SKM-1 (cell line): ENCODE measurements around the gene RPS15.
"Not testable (repeated sequence)": the region's sequence is repeated elsewhere in the genome, so short reads cannot be mapped to it uniquely, and the experiment has no call there.

Experiments used
- DNase-seq: peaks from one replicate; lab custom pipeline; 2025; ENCODE audit not compliant: unreplicated experiment; lab: John Stamatoyannopoulos, UW

The RPS15 gene

DNA sequence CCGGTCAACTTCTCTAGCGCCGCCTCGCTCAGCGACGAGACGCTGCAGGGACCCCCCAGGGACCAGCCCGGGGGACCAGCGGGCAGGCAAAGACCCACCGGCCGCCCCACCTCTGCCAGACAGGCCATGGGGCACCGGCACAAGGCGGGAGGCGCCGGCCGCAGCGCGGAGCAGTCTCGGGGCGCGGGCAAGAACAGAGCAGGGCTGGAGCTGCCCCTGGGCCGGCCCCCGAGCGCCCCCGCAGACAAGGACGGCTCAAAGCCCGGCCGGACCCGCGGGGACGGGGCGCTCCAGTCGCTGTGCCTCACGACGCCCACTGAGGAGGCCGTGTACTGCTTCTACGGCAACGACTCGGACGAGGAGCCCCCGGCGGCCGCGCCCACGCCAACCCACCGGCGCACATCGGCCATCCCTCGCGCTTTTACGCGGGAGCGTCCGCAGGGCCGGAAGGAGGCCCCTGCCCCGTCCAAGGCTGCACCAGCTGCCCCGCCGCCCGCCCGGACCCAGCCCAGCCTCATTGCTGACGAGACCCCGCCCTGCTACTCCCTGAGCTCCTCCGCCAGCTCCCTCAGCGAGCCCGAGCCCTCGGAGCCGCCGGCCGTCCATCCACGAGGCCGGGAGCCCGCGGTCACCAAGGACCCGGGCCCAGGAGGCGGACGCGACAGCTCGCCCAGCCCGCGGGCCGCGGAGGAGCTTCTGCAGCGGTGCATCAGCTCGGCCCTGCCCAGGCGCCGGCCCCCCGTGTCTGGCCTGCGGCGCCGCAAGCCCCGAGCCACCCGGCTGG is 29.5 kb downstream of the RPS15 start:
- DNase-seq, result no peak

DNA sequence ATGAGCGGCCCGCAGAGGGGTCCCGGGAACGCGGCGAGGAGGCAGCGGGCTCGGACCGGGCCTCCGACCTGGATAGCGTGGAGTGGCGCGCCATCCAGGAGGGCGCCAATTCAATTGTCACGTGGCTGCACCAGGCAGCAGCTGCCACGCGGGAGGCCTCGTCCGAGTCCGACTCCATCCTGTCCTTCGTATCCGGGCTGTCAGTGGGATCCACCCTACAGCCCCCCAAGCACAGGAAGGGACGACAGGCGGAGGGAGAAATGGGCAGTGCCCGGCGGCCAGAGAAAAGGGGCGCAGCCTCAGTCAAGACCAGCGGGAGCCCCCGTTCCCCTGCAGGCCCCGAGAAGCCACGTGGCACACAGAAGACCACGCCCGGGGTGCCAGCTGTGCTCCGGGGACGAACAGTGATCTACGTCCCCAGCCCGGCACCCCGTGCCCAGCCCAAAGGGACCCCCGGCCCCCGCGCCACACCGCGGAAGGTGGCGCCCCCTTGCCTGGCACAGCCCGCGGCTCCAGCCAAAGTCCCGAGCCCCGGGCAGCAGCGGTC is 30.2 kb downstream of the RPS15 start:
- no peak for DNase-seq

GRCh38 chr19:1468821-1469254 is 30.6 kb downstream of the RPS15 start:
- no peak for DNase-seq

DNA sequence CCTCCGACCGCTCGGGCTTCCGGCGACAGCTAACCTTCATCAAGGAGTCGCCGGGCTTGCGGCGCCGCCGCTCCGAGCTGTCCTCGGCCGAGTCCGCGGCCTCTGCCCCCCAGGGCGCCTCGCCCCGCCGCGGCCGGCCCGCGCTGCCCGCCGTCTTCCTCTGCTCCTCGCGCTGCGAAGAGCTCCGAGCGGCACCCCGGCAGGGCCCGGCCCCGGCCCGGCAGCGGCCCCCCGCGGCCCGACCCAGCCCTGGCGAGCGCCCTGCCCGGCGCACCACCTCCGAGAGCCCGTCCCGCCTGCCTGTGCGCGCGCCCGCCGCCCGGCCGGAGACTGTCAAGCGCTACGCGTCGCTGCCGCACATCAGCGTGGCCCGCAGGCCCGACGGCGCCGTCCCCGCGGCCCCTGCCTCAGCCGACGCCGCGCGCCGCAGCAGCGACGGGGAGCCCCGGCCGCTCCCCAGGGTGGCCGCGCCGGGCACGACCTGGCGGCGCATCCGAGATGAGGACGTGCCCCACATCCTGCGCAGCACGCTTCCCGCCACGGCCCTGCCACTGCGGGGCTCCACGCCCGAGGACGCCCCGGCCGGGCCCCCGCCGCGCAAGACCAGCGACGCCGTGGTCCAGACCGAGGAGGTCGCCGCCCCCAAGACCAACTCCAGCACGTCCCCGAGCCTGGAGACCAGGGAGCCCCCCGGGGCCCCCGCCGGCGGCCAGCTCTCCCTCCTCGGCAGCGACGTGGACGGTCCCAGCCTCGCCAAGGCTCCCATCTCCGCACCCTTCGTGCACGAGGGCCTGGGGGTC is 31.3 kb downstream of the RPS15 start:
- DNase-seq, result no peak

- DNase-seq, result no peak
Measured at GRCh38 chr19:1470055-1470304, 31.8 kb downstream of the RPS15 start.

DNA sequence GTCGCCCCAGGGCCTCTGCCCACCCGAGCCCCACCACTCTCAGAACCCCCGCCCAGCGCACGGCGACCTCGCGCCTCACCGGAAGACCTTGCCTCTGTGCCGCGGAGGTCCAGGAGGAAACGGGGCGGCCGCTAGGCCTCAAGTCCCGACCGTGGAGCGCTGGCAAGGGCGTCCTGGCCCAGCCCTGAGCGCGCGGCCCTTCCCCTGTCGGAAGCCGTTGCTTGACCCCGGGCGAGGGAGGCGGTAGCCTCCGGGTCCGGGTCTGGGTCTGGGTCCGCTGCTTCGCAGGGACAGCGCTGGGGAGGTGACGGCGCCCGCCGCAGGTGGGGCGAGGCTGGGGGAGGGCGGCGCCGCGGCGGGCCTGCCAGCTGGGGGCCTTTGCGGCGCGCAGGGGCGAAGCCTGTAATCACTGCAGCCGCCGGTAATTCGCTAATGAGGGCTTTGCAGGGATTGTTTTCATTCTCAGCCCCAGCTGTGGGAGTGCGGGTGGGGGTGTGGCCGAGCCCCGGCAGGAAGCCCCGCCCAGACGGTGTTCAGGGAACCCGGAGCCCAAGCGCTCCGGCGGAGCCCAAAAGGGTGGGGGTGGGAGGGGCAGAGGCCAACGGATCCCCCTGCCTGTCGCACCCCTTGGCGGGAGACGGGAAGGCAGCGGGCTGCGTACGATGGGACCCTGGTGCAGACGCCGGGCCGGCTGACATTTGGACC is 32.3 kb downstream of the RPS15 start:
- DNase-seq, result no peak

- no peak for DNase-seq
Measured at GRCh38 chr19:1471010-1471514, 32.9 kb downstream of the RPS15 start.

DNA sequence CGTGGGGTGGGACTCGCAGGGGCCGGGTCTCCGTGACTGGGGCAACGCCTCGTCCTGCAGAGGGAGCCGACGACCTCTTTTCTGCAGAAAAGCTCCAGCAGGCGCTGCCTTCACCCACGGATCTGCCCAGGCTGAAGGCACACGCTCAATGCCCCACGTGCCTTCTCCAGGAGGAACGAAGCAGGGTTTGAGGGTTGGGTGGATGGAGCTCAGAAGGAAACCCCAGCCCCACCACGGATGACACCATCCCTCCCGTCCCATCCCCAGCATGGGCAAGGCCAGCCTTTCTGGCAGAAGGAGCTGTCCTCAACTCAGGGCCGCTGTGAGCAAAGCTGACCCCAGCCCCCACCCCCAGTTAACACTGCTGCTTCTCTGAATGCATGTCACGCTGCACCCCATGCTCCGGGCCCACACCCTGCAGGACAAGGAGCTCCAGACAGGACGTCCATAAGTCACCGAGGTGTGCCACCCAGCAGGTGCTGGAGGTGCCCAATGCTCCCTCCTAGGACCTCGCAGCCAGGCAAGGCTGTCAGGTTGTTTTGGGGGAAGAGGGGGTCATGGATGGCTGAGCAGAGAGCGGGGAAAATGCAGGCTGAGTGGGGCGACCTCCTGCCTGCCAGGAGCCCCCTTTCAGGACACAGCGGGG is 33.4 kb downstream of the RPS15 start:
- DNase-seq, result no peak

- DNase-seq, result no peak
Measured at GRCh38 chr19:1472231-1473084, 34.3 kb downstream of the RPS15 start.

DNA sequence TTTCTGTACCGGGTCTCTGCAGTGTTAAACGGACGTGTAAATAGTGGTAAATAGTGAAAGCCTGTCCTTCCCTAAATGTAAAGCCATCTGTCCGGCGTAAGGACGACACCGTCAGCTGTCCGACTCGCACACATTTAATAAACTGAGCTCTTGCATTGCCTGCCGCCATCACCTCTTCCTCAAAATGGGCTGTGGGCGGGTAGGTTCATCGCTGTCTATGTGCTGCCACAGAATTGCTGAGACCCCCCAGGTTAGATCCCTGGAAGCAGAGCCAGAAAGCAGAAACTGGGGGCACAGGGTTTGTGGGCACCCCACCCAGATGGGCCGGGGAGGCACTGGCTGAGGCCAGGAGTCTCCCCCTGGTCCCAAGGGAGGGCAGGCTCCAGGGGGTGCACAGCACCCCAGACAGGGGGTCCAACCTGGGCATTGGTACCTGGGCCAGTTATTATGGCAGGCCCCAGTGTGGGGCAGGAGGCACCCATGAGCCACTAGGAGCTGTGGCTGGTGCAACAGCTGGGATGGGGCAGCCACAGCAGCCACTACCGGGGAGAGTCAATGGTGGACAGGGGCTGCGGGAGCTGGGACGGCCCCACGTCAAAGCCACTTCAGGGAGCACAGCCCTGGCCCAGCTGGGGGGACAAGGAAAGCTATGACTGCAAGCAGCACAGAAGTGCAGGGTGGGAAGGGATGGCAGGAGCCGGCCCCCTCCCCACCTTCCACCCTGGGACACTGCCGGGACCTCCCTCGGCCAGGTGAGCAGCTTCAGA is 35.1 kb downstream of the RPS15 start:
- no peak for DNase-seq

DNA sequence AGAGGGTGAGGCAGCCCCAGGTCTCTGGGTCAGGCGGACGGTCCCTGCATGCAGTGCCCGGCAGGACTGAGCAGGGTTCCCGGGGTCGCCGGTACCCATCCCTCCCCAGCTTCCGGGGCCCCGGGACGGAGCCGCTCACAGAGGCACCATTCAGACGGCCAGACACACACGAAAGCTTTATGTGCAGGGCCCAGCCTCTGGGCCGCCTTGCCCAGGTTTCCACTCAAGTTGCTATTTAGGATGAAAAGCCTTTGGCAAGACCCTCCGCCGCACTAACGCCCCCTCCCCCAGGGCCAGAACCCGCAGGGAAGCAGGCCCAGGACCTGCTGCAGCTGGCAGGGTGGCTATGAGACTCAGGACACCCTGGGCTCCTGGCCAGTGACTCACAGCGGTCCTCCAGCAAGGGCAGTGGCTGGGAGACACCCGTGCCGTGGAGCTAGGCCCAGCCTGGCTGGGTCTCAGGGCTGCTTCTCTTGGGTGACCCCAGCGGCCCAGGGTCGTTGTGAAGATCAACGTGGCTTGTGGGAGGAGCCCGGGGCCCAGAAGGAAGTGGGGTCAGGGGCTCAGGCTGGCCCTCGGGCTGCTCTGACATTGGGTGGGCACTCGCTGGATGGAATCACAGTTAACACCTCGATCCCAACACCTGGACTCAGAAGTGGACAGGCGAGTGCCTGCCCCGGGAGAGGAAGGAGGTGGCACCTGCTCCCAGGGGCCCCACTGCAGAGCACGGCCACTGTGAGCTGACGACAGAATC is 36.0 kb downstream of the RPS15 start:
- DNase-seq, result no peak

- DNase-seq, result no peak
Measured at GRCh38 chr19:1474765-1475351, 36.7 kb downstream of the RPS15 start.

DNA sequence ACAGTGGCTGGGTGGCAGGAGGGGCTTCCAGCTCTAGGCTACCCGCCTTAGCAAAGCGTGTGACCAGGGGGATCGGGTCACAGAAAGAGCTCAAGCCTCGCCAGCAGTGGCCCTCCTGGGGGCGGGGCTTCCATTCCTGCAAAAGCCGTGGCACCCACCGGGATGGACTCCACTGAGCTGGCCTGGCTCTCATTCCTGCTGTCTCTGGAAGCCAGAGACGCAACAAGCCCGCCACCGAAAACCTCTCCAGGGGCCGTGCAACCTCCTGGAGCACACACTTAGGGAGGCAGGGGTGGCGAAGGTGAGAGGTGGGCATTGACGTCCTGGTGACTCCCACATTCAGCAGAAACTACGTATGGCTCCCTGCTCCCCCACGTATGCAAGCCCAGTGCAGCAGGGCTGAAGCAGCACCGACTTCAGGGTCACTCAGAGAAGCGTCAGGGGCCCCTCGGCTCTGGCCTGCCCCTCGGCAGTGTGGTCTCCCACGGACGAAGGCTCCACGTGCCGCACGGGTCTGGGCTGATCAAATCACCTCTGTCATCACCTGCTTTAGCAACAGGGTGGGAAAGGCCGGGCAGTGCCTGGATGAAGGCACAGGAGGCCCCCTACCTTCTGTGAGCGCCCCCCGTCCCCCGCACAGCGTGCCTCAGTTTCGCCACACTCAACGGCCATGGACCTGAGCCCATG is 37.7 kb downstream of the RPS15 start:
- no peak for DNase-seq

DNA sequence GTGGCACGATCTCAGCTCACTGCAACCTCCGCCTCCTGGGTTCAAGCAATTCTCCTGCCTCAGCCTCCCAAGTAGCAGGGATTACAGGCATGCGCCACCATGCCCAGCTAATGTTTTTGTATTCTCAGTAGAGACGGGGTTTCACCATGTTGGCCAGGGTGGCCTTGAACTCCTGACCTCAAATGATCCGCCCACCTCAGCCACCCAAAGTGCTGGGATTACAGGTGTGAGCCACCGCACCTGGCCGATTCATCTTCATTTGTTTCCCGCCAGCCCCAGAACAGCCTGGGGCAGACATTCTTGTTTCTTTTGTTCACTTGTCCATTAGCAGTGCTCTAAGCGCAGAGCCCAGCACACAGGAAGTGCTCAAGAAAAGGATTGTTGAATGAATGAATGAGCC is 38.9 kb downstream of the RPS15 start:
- DNase-seq, result not testable (repeated sequence)

DNA sequence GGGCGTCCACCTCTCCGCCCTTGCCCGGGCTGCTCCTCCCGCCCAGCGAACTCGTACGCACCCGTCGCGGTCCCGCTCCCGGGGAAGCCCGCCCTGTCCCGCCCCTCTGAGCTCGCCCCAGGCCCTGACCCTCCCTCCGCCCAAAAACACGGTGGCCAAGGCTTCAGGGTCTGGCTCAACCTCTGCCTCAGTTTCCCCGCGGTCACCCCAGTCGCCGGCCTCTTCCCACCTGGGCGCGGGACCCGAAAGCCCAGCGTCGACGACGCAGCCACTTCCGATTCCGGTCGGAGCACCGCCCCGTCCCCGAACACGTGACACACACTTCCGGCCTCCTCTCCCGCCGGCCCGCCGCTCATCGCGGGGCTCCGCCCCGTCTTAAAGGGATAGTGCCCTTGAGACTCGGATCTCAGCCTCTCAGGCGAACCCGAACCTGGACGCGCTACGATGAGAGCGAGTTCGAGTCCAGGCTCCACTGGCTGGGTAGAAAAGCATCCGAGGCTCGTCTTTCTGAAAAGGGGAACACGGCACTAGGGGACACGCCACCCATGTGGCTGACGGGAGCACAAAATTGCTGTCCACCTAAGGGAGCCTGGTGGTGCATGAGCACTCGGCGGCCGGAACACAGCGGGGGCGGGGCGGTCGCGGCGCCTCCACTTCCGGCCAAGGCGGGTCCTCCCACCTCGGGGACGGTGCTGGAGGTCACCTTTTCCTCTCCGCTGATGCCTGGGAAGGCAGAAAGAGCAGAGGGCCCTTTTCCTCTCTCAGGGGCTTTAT is 40.9 kb downstream of the RPS15 start, which contains the start of gene C19orf25:
Gene C19orf25, minus strand, starts transcription at position 282 of the 774 bp plus-strand sequence. CDS start 312 bp downstream, outside the sequence.
- peak; percentile 87 for DNase-seq

GRCh38 chr19:1481224-1481892 is 43.2 kb downstream of the RPS15 start:
- no peak for DNase-seq
